Sciatic nerve (tissue), 2 donors: ENCODE measurements around the gene MRTO4. TPM values are rescaled to one million over a fixed set of nuclear protein-coding genes. Genes with fewer than 3 reads are reported as not detected.
"Not testable (repeated sequence)": the region's sequence is repeated elsewhere in the genome, so short reads cannot be mapped to it uniquely, and the experiment has no call there.

Experiments used
- ATAC-seq: fragments of 200-7000 bp; cut with Tn5 transposase; one replicate; pipeline ENCODE4 v1.9.1; 2020; ENCODE audit warnings: mild to moderate bottlenecking, moderate library complexity
- DNase-seq: peaks from one replicate; pipeline ENCODE4 v3.0.0-alpha.2; 2020; ENCODE audit warnings: low spot score
- intact Hi-C: fragments of 100-400 bp; cut with DNase I; formaldehyde crosslinking; loops from one replicate; pipeline ENCODE4 v1.14.2; 2022
- total RNA-seq: library from RNA; stranded (reverse); fragmentation: NEBNext Ultra II Directional; extraction: Animal tissue kit (Norgen Biotek cat#: 25700); gene quantifications from one replicate; pipeline ENCODE4 v1.2.1, GENCODE V29; 2021
- donor health status: DM: no; HTN: no; CAD: no.
- donor health status: DM: no; HTN: no; CAD: no.

MRTO4 gene
- 13.1 TPM for total RNA-seq

- ATAC-seq: peak; percentile 98
- intact Hi-C loops: no loop called here
- peak; percentile 91 for DNase-seq
Observed at GRCh38 chr1:19251305-19252196, at the start of gene MRTO4, which contains the start of gene EMC1. Gene MRTO4 (plus strand): TSS chr1:19251805. CDS start chr1:19251836, 31 bp downstream. Gene EMC1 (minus strand): TSS chr1:19251524. CDS start chr1:19251509, 15 bp downstream.

DNA sequence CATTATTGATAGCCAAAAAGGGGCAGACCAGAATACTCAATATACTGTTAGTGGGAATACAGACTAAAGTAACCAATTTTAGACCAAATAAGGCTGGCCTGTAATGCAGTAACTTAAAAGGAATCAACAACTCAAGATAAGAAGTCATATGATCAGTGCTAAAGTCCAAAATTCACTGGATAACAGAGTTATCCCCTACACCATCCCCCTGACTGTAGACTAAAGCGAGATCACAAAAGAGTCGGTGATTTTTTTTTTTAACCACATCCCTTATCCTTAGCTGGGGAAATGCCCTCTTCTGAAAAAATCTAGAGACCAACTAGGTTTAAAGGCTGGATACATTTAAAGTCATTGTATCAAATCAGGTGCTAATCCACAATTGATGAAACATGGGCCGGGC, 49.2 kb upstream of the MRTO4 start:
- no peak for DNase-seq
- intact Hi-C loops: no loop called here
- ATAC-seq: no peak

DNA sequence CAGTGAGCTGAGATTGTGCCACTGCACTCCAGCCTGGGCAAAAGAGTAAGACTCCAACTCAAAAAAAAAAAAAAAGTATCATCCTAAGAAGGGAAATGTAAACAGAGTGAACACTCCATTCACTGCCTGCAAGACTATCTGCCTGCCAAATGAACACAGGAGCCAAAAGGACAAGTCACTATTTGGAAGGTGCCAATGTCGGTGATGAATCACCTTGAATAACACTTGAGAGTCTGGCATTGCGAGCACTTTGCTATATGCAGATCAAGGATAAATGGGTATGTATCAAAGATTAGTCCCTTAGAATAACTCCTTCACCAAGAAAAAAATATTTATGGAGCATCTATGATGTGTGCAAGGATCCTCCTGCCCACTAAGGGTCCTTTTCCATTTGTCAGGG, 48.2 kb upstream of the MRTO4 start:
- no peak for ATAC-seq
- intact Hi-C loops: no loop called here

GRCh38 chr1:19204446-19205266, 46.9 kb upstream of the MRTO4 start:
- intact Hi-C loops: no loop called here
- DNase-seq: no peak
- no peak for ATAC-seq

More for the DNA sequence above, 48.2 kb upstream of the MRTO4 start:
- DNase-seq: no peak

- DNase-seq: no peak
- ATAC-seq: no peak
- intact Hi-C loops: no loop called here
Observed at GRCh38 chr1:19205403-19205802, 46.2 kb upstream of the MRTO4 start.

DNA sequence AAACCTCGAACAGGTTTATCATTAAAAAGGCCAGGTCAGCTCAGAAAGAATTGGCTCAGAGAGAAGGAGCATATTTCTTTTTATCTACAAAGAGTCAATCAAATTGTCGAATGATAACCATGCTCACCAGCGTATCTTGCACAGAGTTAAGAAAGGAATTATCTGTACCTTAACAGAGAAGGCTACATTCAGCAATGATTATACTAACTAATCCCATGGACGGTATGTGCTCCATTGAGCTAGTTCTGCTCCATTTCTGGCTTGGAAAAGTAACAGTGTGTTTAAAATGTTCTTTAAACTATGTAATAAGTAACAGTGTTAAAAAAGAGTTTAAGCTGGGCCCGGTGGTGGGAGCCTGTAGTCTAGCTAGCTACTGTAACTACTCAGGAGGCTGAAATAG, 45.8 kb upstream of the MRTO4 start:
- ATAC-seq (no peak), DNase-seq (no peak)
- intact Hi-C loops: no loop called here

GRCh38 chr1:19206947-19207346, 44.7 kb upstream of the MRTO4 start:
- intact Hi-C loops: no loop called here
- DNase-seq: no peak
- ATAC-seq: no peak

GRCh38 chr1:19208710-19209438, 42.7 kb upstream of the MRTO4 start:
- ATAC-seq: no peak
- intact Hi-C loops: no loop called here
- no peak for DNase-seq

- peak; percentile 61 for ATAC-seq
- intact Hi-C loops: no loop called here
- DNase-seq: peak; percentile 73
Observed at GRCh38 chr1:19209439-19209989, 42.1 kb upstream of the MRTO4 start.

DNA sequence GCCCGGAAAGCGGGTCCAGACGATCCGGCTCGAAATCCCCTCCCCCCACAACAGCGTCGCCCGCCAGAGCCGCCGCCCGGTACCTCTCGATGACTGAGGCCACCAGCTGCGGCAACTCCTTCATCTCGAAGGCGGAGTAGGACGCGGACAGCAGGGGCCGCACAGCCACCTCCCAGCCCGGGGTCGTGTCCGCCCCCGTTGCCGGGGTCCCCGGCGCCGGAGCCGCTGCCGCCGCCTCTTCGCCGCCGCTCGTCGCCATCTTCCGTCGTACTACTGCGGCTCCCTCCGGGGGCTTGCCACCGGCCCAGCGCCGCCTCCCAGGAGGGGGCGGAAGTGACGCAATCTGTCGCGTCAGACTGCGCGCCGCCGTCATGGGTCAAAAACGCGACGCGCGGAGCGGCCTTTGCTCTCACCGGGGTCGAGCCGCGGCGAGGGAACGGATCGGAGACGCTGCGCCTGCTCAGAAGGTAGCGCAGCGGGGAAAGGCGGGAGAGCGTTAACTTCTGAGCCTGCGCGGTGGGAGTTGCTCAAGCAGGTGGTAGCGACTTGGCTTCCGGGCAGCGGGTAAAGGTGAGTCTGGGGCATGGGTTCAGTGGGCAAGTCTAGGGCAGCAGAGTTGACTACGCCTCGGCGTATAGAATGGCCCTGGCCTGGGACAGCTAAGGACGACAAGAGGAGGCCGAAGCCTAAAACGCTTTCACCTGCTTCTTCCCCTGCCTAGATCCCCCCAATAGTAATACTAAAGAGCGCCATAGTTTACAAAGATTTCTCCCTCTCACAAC, 41.4 kb upstream of the MRTO4 start, which contains the start of gene UBR4:
UBR4 (minus strand) TSS at position 277 of the 782 bp plus-strand sequence; CDS start at position 259, 18 bp downstream.
- intact Hi-C loops: no loop called here

GRCh38 chr1:19210772-19211549, 40.6 kb upstream of the MRTO4 start:
- ATAC-seq: no peak
- DNase-seq: no peak

More for the DNA sequence above, 41.4 kb upstream of the MRTO4 start, which contains the start of gene UBR4:
- peak; percentile 97 for DNase-seq
- peak; percentile 98 for ATAC-seq

DNA sequence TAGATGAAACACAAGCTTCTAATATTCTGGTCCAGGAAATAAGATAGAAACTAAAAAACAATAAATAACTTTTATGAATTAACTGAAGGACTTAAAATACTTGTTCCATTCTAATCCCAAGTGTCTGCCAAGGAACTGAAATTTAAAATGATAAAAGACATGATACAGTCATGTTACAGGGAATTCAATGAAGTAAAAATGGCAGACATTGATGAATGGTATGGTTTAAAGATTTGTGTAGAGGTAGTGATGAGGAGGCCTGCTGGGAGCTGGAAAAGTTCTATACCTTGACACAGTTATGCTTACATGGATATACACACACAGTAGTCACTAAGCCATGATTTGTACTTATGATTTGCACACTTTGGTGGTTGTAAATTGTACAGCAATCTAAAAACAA, 39.4 kb upstream of the MRTO4 start:
- no peak for DNase-seq
- ATAC-seq: no peak
- intact Hi-C loops: no loop called here

More at GRCh38 chr1:19210772-19211549, 40.6 kb upstream of the MRTO4 start:
- intact Hi-C loops: no loop called here

- DNase-seq: no peak
- ATAC-seq: no peak
- intact Hi-C loops: no loop called here
Observed at GRCh38 chr1:19213580-19213979, 38.0 kb upstream of the MRTO4 start.

GRCh38 chr1:19216585-19216984, 35.0 kb upstream of the MRTO4 start:
- DNase-seq, ATAC-seq, intact Hi-C loops: not testable (repeated sequence)

GRCh38 chr1:19219451-19219850, 32.2 kb upstream of the MRTO4 start:
- ATAC-seq: no peak
- intact Hi-C loops: no loop called here

DNA sequence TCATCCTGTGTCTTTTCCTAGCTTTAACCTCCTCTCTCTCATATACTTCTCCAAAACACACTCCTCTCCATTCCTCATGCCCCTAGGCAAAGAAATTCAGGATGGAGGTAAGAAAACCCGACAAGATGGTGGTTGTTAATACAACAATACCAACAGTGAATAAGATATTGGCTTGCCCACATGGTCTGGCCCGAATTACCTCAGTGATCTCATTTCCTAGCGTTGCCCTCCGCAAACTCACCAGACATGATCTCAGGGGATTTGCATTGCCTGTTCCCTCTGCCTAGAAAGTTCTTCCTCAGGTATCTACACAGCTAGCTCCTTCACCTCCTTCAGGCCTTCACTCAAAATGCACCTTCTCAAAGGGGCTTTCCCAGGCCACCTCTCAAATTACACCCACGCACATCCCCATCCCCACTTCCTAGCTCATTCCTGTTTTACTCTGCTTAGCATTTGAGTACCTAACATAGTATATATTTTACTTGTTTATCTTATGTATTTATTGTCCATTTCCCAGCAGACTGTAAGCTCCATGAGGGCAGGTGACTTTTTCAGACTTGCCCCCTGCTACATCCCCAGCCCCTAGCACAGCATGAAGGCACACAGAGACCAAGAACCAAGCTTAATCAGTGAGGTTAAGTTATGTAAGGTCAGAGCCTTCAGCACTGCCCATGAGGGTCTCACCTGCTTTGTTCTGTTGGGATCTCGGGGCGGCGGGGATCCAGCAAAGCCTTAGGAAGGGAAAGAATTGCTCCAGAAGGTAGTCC, 31.3 kb upstream of the MRTO4 start:
- DNase-seq (no peak), ATAC-seq (no peak)
- intact Hi-C loops: no loop called here

More at GRCh38 chr1:19219451-19219850, 32.2 kb upstream of the MRTO4 start:
- no peak for DNase-seq
